Fibroblast of lung (primary cell): ENCODE data around the gene TIAM2. TPM values are rescaled to one million over a fixed set of nuclear protein-coding genes. Genes with fewer than 3 reads are reported as not detected.

Experiments used
- DNase-seq, 2 donors: peaks; one replicate each; pipeline versions ENCODE4 v3.0.0 to v3.0.0-alpha.2; 2010; ENCODE audit warnings: low read depth in 2 of 2
- H2AFZ ChIP-seq: 2 replicates; pipeline ENCODE4 v1.5.1; 2012; ENCODE audit warnings: low read length, control low read depth, inconsistent platforms
- H3K27ac ChIP-seq: 2 replicates; pipeline ENCODE4 v1.5.1; 2011; ENCODE audit warnings: low read length, control low read depth; ENCODE audit not compliant: insufficient read depth
- H3K27me3 ChIP-seq: 2 replicates; pipeline ENCODE4 v1.5.1; 2011; ENCODE audit warnings: mild to moderate bottlenecking, low read length; ENCODE audit not compliant: control insufficient read depth, insufficient read depth
- H3K36me3 ChIP-seq: 2 replicates; pipeline ENCODE4 v1.5.1; 2011; ENCODE audit warnings: low read length; ENCODE audit not compliant: control insufficient read depth, insufficient read depth
- H3K4me1 ChIP-seq: 2 replicates; pipeline ENCODE4 v1.5.1; 2011; ENCODE audit warnings: low read length; ENCODE audit not compliant: control insufficient read depth, insufficient read depth; ENCODE audit errors: extremely low read depth
- H3K4me2 ChIP-seq: 2 replicates; pipeline ENCODE4 v1.5.1; 2011; ENCODE audit warnings: low read length, control low read depth; ENCODE audit not compliant: insufficient read depth; ENCODE audit errors: extremely low read depth
- H3K4me3 ChIP-seq, 4 experiments: fragments of 200-600 bp in 1 of 4; sonication (generic) in 1 of 4; replicated peaks in 1 of 4; 2 replicates each; pipeline ENCODE4 v1.5.1; 2011 to 2016; ENCODE audit warnings: low read length in 4 of 4, low read depth in 3 of 4, mild to moderate bottlenecking in 3 of 4, control low read depth in 2 of 4, inconsistent platforms in 1 of 4, mixed read lengths in 1 of 4; ENCODE audit not compliant: insufficient read depth in 1 of 4; ENCODE audit errors: control extremely low read depth in 1 of 4
- H3K79me2 ChIP-seq: 2 replicates; pipeline ENCODE4 v1.5.1; 2012; ENCODE audit warnings: mild to moderate bottlenecking, low read length, inconsistent platforms; ENCODE audit not compliant: control insufficient read depth, insufficient read depth
- H3K9ac ChIP-seq: 2 replicates; pipeline ENCODE4 v1.5.1; 2011; ENCODE audit warnings: mild to moderate bottlenecking, low read length, control low read depth; ENCODE audit not compliant: insufficient read depth
- H3K9me3 ChIP-seq: 2 replicates; pipeline ENCODE4 v1.5.1; 2012; ENCODE audit warnings: low read depth, low read length; ENCODE audit not compliant: control insufficient read depth, insufficient read depth
- H4K20me1 ChIP-seq: 2 replicates; pipeline ENCODE4 v1.5.1; 2011; ENCODE audit warnings: low read length; ENCODE audit not compliant: control insufficient read depth, insufficient read depth; ENCODE audit errors: extremely low read depth
- EZH2 ChIP-seq: IDR thresholded peaks from 2 replicates; pipeline ENCODE4 v1.5.1; 2012; ENCODE audit warnings: low read length, control low read depth, mild to moderate bottlenecking; ENCODE audit errors: missing control alignments
- polyA plus RNA-seq, 2 donors: library from polyadenylated mRNA; depleted of rRNA in 1 of 2; stranded (reverse) in 1 of 2; unstranded in 1 of 2; fragments of >200 nt; gene quantifications; 2 replicates each; pipeline ENCODE4 v1.2.1, GENCODE V29; 2011 to 2012; ENCODE audit warnings: missing spikeins in 1 of 2
- total RNA-seq: library from RNA; depleted of rRNA; stranded (reverse); fragments of >200 nt; gene quantifications from 2 replicates; pipeline ENCODE4 v1.2.1, GENCODE V29; 2014
- TF ChIP-seq, protein P1 (sequence below), 2 donors: IDR thresholded peaks in 1 of 2; conservative IDR thresholded peaks in 1 of 2; 1 replicate in 1 of 2; 2 replicates in 1 of 2; pipeline ENCODE4 v1.5.1; 2011 to 2012; ENCODE audit warnings: low read length in 2 of 2, control low read depth in 1 of 2, inconsistent platforms in 1 of 2, low read depth in 1 of 2, mild to moderate bottlenecking in 1 of 2

Gene TIAM2
- total and polyA plus RNA-seq, 2 donors (not counting 1 experiment from before 2014, with no cell fraction given): 6.2 to 11.2 TPM

GRCh38 chr6:155115893-155116570 is 120.9 kb downstream of the TIAM2 start:
- H4K20me1 ChIP-seq: no peaks in the 10 kb centered on the region
- H3K9me3 ChIP-seq: no peaks in the 10 kb centered on the region
- H3K9ac ChIP-seq: no peak overlapping the region
- no peak overlapping the region for H2AFZ ChIP-seq
- H3K27ac ChIP-seq: no peak overlapping the region
- H3K36me3 ChIP-seq: no peaks in the 10 kb centered on the region
- TF ChIP-seq EZH2: no peak
- TF ChIP-seq, protein P1, sequence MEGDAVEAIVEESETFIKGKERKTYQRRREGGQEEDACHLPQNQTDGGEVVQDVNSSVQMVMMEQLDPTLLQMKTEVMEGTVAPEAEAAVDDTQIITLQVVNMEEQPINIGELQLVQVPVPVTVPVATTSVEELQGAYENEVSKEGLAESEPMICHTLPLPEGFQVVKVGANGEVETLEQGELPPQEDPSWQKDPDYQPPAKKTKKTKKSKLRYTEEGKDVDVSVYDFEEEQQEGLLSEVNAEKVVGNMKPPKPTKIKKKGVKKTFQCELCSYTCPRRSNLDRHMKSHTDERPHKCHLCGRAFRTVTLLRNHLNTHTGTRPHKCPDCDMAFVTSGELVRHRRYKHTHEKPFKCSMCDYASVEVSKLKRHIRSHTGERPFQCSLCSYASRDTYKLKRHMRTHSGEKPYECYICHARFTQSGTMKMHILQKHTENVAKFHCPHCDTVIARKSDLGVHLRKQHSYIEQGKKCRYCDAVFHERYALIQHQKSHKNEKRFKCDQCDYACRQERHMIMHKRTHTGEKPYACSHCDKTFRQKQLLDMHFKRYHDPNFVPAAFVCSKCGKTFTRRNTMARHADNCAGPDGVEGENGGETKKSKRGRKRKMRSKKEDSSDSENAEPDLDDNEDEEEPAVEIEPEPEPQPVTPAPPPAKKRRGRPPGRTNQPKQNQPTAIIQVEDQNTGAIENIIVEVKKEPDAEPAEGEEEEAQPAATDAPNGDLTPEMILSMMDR (conservative IDR thresholded peaks at IDR 0.05 in 1 of 2, IDR thresholded peaks at IDR 0.05 in 1 of 2; ENCODE audit: low read depth in 1 of 2, low read length in 2 of 2): no peak
- no peak overlapping the region for H3K4me3 ChIP-seq
- no peaks in the 10 kb centered on the region for H3K79me2 ChIP-seq
- DNase-seq: no peak
- H3K4me2 ChIP-seq: no peak overlapping the region
- H3K27me3 ChIP-seq: no peaks in the 10 kb centered on the region
- no peaks in the 10 kb centered on the region for H3K4me1 ChIP-seq

DNA sequence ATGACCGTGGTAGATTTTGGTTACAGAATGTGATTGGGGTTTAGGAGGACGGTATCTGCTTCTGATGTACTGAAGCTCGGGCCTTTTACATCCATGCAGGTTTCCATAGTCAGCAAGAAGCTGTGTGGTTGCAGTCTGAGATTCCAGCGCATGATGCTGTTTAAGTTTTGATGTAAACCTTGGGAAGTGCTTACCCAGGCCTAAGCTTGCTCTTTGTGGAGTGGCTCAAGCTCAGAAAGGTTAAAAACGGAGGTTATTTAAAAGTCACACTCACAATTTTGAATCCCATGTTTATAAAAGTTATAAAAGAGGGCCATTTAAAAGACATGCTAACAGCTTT is 121.4 kb downstream of the TIAM2 start:
- Histone ChIP-seq H3K36me3 (no peaks in the 10 kb centered on the region), H3K79me2 (no peaks in the 10 kb centered on the region), H3K4me1 (no peaks in the 10 kb centered on the region), H3K9ac (no peak overlapping the region), H4K20me1 (no peaks in the 10 kb centered on the region), H3K27me3 (no peaks in the 10 kb centered on the region), H2AFZ (no peak overlapping the region), H3K4me2 (no peak overlapping the region), H3K4me3 (no peak overlapping the region), H3K9me3 (no peaks in the 10 kb centered on the region), H3K27ac (no peak overlapping the region)
- no peak for TF ChIP-seq EZH2
- TF ChIP-seq, protein P1 (conservative IDR thresholded peaks at IDR 0.05 in 1 of 2, IDR thresholded peaks at IDR 0.05 in 1 of 2; ENCODE audit: low read depth in 1 of 2, low read length in 2 of 2): no peak
- DNase-seq: peak in 1 of 2 donors; percentile 45

- Histone ChIP-seq H3K9ac (no peak overlapping the region), H2AFZ (no peak overlapping the region), H4K20me1 (no peaks in the 10 kb centered on the region), H3K4me3 (no peak overlapping the region), H3K79me2 (no peaks in the 10 kb centered on the region), H3K27ac (no peak overlapping the region), H3K36me3 (no peaks in the 10 kb centered on the region), H3K4me2 (no peak overlapping the region), H3K9me3 (no peaks in the 10 kb centered on the region), H3K27me3 (no peaks in the 10 kb centered on the region), H3K4me1 (no peaks in the 10 kb centered on the region)
- DNase-seq: peak; percentile 69 to 94
- no peak for TF ChIP-seq EZH2
- TF ChIP-seq, protein P1 (conservative IDR thresholded peaks at IDR 0.05 in 1 of 2, IDR thresholded peaks at IDR 0.05 in 1 of 2; ENCODE audit: low read depth in 1 of 2, low read length in 2 of 2): no peak
These were observed 122.1 kb downstream of the TIAM2 start for GRCh38 chr6:155117256-155117655.
